NCI-H1092 treated with DMSO at 0.1 percent for 48 hours (cell line): ENCODE data around the gene ITGB5.

Experiments
- DNase-seq: peaks from one replicate; lab custom pipeline; 2025; lab: John Stamatoyannopoulos, UW

ITGB5 gene

DNA sequence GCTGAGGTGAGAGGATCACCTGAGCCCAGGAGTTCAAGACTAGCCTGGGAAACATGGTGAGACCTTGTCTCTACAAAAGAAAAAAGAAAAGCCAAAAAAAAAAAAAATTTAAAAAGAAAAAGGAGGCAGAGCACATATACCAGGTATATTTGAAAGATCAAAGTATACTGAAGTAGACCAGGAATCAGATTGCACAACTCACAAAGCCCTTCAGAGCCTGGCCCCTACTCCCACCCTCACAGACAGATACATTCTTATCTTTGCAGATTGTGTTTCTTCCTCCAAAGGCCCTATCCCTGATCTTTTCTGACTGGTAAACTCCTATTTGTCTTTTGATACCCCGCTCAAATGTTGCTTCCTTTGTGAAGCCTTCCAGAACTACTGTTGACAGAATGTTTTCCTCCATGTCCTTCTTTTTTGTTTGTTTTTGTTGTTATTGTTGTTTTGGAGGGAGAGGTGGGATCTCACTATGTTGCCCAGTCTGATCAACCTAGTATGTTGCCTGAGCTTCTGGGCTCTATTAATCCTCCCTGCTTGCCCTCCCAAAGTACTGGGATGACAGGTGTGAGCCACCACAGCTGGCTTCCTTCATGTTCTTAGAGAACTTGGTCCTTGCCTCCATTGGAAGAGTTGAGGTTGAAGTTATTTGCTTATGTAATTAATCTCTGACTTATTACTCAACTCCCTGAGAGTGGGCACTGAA, 9.8 kb upstream of the ITGB5 start:
- no peak for DNase-seq

DNA sequence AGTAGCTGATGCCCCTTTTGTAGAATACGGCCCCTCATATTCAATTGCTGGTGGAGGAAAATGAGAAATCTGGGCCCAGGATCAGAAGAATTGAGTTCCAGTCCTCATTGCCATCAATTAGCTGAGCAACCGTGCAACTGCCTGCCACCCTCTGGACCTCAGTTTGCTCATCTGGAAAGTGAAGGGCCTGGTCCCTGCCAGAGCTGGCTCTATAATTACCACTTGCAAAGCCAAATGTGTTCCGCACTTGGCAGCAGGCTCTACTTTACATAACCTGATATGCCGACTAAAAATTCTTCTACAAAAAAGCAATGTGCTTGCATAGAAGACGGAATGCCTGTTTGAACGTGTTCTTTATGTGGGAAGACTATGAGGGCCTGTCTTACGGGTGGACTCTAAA, 8.6 kb upstream of the ITGB5 start:
- DNase-seq: no peak

DNA sequence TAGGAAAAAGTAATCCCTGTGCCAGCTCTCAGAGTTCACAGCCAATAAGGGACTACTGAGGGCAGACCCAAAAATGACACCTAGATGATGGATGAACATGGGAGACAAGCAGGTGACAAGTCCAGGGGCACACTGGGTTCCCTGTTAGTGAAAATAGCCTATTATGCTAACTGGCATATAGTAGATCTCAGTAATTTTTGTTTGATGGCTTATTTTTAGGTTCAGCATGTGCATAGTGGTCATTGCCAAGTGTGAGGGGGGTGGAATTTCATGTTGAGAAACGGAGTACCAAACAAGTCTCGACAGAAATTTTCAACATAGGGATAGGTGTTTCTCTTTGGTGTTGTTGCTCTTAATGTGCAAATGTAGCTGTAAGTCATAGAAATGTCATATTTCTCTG, 6.4 kb upstream of the ITGB5 start:
- no peak for DNase-seq

DNA sequence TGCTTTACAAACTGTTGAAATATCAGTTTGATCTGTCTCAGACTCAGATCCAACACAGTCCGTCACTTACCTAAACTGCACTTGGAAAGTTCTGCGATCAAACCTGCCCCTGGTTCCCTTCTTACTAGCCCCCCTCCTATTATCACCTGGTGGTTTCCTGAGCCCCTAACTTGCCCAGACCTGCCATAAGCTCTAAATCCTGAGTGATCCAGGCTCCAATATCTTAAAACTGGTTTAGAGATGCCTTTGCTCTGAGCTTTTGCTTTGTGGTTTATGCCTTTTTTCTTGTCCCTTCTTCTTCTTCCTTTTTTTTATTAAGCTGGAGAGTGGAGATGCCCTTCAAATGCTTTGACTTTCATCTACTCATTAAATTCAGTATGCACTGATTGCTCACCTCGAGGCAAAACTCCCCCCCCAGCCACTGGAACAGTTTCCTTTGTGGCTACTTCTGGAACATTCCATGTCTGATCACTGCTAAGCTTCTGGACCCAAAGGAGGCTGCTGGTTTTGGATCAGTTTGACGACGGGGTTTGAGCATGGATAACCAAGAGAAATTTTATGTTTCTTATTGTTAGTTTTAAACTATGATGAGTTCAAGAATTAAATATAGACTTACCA, 3.5 kb upstream of the ITGB5 start:
- DNase-seq: no peak

DNA sequence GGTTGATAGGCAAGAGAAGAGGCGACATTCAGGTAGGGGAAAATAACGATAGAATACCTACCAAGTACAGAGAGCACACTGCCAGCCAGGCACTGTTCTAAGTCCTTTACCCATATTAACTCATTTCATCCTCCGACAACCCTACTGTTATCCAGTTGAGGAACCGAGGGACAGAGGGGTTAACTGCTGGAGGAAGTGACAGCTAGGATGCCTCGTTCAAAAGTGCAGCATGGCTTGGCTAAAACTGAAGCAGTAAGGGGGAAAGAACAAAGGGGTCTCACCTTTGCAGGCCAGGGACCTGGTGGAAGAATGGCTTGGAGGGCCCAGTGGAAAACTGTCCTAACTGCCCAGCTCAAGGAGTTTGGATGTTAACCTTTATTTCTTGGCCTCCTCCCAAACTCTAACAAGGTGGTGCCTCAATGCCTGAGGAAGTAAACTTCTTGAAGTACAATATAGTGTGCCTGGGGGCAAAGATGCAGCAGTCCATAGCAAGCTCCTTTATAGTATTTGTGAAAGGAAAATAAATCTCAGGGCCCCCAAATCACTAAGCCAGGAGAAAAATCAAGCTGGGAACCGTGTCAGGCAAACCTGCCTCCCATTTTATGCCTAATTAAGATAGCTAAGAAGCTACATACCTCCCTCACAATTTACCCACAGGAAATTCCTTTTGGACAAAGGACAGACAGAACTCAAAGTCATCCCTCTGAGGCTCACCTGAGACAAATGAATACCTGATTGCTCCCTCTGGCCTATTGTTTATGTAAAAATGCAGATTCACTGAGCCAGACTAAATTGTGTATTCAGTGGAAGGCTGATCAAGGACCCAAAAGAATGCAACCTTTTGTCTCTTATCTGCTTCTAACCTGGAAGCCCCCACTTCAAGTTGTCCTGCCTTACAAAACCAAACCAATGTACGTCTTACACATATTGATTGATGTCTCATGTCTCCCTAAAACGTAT, 1.6 kb upstream of the ITGB5 start:
- no peak for DNase-seq

DNA sequence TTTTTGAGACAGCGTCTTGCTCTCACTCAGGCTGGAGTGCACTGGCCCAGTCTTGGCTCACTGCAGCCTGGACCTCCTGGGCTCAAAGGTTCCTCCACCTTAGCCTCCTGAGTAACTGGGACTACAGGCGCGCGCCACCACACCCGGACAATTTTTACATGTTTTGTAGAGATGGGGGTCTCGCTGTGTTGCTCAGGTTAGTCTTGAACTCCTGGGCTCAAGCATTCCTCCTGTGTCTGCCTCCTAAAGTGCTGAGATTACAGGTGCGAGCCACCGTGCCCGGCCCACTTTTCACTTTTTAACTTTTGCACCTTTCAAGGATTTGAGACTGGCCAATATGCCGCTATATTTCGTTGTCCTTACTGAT, 750 bp upstream of the ITGB5 start:
- DNase-seq: no peak

DNA sequence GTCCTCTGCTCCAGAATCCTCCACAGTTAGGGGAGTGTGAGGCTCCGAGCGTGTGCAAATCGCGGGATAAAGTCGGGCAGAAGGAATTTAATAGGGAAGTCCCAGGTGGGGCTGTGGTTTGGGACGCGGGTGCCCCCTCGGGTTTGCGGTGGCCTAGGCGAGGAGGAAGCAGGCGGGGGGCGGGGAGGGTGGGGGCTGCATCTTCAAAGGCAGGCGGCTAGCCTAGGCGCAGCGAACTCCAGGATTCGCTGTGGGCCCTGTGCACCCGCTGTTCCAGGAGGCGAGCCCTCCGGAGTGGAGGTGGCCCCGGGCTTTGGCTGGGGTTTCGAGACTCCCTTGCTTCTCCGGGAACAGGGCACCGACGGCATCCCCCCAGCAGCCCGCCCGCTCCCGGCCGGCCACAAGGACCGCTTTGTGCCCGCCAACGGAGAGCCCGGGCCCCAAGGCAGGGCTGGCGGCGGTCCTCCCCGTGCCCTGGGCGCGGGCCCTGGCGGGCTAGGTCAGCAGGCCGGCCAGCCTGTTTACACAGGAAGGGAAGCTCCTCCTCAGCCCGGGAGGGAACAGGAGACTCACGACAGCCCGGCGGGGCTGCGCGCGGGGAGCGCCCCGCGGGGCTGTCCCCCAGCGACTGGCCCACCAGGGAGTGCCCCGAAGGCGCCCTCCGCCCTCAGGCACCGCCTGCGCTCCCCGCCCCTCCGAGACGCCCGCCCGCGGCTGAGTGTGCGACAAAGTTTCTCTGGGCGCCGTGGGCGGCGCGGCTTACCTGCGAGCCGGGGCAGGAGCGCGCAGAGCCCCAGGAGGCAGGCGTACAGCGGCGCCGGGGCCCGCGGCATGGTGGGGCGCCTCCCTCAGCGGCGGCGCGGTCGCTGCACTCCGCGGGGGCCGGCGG, 753 bp downstream of the ITGB5 start:
- DNase-seq: no peak

DNA sequence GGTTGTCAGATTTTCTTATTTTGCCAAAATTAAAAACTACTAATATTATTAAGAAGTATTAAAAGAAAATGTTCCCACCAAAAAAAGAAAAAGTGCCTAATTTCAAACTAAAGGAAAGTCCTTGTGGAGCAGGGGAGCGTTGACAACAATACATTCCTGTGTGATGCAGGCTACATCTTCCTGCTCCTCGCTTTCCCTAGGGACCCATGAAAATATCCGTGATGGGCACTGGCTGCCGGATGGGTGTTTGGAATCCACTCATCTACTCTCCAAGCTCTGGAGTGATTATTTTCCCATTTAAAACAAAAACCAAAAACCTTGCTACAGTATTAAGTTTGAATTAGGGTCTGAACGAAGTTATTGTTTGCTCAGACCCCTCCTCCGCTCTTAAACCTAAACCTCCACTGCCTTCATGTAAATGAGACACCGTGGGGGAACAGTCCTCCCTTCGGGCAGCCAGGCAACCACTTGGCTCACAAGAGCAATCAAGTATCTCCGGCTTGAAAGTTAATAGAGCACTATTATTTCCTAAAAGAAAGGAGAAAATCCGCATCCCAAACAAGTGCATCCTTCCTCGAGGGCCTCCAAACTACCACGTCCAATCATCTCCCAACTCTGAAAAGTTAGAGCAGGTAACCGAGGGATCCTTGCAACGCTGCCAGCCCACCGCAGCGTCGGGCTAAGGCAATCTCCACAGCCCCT, 1.5 kb downstream of the ITGB5 start:
- no peak for DNase-seq

DNA sequence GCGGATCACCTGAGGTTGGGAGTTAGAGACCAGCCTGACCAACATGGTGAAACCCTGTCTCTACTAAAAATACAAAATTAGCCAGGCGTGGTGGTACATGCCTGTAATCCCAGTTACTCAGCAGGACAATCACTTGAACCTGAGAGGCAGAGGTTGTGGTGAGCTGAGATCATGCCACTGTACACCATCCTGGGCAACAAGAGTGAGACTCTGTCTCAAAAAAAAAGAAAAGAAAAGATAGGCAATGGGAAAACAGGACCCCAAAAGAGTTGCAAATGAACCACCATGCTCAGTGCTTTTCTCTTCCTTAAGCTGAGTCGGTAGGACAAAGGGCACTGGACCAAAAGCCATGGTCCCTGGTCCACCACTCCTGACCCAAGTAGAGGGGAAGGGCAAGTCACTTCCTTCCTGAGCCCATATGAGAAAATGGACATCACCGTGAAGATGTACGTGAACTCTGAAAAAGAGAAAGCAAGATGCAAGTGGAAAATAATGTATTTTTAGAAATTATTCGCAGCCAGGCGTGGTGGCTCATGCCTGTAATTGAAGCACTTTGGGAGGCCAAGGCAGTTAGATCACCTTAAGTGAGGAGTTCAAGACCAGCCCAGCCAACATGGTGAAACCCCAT, 2.6 kb downstream of the ITGB5 start:
- no peak for DNase-seq

DNA sequence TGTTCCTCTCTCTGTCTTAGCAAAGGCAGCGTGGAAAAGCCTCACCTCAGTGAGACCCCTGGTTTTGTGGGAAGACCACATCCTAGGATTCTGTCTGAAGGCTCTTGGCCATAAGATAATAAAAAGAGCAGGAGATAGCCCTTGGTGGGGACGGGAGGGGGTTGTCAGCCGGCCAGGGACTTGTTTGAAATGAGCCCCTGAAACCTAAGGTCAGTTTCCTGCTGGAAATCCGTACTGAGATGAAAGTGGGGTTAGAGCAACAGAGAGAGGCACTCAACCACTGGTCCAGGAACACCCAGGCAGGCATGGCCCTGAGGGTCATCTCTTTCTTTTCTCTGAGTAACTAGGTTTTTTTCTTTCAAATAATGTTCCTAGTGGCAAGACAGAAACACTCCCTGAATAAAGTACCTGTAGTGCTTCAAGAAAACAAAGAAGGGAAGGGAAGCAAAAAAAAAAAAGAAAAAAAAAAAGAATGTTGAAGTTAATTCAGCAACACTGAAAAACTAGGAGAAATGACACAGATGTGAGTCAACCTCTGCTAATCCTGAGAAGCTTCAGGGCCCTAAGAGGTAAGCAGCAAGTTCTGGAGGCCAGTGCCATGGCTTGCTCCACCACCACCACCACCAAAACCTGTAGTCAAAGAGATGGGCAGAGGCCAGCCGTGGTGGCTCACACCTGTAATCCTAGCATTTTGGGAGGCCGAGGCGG, 3.2 kb downstream of the ITGB5 start:
- no peak for DNase-seq

DNA sequence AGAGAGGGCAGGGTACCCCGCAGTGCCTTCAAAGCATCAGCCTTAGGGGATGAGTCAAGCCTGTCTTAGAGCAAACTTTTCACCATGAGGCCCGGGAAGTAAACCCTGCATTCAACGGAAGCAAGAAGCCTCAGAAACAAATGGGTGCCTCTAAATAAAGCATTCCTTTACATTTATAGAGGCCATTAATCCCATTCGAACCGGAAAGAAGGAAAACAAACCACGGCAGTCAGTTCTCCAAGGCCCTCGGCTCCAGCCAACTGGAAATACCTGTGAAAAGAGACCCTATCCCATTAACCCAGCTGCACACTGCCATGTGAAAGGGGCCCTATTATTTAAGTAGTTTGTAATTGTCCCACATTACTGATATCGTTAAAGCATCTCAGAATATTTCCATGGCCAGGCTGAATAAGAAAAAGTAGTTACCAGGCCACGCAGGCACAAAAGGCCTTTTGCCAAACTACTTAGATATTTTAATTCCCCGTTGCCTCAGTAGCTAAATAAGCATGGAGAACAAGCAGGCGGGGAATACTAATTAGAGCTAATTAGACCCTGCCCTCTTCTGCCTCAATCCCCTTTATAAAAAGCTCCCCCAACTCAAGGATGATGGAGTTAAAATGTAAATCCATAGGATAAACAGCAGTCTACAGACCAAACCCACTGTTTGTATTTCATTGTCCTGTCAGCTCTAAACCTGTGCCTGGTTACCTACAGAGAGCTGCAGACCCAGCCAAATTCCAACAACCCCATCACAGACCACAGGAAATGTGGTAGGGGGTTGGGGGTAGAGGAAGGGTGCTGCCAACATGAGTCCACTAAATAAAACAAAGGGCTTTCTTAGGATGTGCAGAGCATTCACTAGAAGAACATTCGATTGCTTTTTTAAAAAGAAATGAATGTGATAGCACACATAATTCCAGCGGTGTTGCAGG, 4.1 kb downstream of the ITGB5 start:
- no peak for DNase-seq

DNA sequence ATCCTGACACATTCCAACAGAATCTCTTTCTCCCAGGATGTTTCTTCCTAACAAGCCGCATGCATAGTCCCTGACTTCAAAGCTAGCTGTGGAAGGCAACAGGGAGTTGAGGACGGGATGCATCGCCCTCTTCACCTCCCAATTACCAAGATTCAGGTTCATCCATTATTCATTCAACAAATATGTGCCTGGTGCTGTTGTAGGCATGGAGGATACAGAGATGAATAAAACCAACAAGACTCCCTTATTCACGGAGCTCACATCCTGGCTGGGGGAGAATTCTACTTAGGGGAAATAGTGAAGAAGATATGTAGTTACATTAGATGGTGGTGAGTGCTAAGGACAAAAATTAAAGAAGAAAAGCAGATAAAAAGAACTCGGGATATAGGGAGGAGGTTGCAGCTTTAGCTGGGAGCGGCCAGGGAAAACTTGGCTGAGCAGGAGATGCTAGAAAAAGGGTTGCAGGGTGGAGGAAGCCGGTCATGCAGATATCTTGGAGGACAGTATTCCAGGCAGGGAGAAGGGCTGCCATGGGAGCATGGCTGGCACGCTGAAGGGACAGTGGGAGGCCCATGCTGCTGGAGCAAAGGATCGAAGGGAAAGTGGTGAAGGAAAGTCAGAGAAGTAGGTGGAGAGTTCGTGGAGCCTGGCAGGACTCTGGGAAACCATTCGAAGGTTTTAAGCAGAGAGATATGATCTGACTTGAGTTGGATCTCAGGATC, 5.0 kb downstream of the ITGB5 start:
- DNase-seq: no peak

DNA sequence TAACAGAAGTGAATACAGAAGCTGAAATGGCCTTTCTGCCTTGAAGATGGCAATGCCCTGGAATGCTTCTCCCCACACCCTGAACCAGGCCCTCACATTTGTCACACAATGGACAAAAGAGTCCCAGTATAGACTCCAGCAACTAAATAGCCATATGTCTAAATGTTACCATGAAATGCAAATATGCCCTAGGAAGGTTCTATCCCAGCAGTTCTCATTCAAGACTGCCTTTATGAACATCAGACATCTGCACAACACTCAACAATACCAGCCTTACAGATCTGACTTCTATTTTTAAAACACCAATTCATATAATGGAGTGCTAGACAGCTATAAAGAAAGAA, 7.9 kb downstream of the ITGB5 start:
- DNase-seq: no peak

DNA sequence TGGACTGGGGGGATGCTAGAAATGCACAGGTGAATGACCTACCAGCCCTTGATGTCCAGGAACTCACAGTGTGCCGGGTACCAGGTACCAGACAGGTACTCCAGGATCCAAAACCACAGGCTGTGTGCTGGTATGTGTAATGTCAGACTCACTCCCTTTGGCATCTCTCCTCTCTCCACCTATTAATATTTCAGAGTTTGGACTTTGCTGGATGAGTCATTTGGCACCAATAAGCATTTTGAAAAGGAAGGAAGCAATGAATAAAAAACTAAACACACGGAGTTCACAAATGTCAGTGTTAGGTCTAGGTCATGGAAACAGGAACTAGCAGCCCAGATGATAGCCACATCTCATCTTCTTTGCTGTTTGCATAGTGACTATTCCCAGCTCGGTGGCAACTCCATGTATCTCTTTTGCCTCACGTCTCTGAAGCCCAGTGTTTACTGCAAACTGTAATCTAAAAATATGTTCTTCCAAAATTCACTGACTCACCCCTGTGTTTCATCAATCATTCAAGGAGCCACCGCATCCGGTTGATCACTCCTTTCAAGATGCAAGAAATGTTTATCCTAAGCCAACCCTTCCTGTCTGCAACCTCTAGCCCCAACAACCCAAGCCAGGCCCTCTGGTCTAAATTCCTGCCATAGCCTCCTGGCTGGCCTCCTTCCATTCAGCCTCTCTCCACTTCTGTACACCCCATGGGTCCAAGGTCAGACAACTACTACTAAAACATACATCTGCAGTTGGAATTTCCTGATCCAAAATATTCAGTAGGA, 8.4 kb downstream of the ITGB5 start:
- no peak for DNase-seq

DNA sequence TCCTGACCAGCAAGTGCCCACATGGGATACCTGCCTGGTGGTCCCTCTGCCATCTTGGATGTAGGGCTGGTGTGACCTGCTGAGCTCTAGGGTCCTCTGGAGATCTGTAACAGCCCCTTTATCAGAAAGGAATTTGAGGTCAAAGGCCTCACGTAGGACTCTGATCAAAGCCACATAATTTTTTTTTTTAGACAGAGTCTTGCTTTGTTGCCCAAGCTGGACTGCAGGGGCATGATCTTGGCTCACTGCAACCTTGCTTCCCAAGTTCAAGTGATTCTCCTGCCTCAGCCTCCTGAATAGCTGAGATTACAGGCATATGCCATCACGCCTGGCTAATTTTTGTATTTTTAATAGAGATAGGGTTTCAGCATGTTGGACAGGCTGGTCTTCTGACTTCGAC, 9.5 kb downstream of the ITGB5 start:
- no peak for DNase-seq

DNA sequence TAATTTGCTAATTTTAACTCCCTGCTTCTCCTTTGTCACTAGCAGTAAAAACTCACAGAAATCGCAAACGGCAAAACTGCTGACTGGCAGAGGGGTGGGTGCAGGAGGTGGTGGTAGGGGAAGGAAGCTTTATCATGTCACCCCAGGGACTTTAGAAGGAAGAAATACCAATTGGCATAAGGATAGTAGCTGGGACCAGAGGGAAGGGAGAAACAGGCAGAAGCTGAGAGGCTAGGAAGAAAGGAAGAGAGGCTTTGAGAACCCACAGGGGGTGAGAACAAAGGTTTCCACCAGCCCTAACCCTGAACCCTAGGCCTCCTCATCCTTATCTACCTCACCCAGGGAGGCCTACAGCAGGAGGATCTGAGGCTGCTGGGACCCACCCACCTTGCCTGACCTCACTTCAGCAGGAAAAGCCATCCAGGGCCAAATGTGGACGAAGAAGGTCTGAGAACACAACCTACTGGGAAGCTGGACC, 10.7 kb downstream of the ITGB5 start:
- DNase-seq: no peak

DNA sequence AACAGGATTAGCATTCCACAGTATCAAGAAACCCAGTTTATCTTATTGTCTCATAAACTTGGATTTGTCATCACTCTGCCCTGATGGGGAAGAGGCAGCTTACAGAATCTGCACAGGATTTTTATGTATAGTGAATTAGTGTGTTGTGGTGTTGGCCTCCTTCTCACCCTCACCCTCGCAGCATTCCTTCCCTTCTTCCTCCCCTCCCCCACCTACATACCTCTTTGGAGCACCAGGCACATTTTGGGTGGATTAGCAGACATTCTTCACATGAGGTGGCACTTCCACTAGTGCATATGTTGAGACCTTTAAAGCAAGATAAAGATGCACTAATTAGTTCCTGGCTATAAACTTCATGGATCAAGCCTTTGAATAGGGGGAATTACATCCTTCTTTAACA, 13.9 kb downstream of the ITGB5 start:
- DNase-seq: no peak

DNA sequence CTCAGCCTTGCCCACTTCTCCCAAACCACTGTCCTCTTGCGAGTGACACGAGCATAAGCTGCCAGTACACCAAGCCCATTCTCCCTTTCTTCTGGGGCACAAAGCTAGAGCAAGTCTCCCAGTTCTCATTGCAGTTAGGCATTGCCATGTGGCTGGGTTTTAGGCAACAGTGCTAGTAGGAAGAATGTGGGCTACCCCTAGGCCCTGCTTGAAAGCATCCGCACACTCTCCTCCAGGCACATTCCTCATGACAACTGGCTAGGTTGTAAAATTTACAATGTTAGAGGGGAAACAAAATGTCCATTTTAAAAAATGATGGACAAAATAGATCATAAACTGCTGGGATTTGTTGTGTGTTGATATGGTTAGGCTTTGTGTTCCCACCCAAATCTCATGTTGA, 19.7 kb downstream of the ITGB5 start:
- DNase-seq: no peak
